Ishikawa (cell line): Measurements from ENCODE around the gene TELO2.

Experiments used
- EGR1 ChIP-seq: IDR thresholded peaks from 2 replicates; pipeline ENCODE4 v1.6.1; 2012
- FOXM1 ChIP-seq: IDR thresholded peaks from 2 replicates; pipeline ENCODE4 v1.6.1; 2012; ENCODE audit warnings: low read depth, borderline replicate concordance
- MAX ChIP-seq: IDR thresholded peaks from 2 replicates; pipeline ENCODE4 v1.6.1; 2012
- NFIC ChIP-seq: IDR thresholded peaks from 2 replicates; pipeline ENCODE4 v1.6.1; 2012
- RAD21 ChIP-seq: IDR thresholded peaks from 2 replicates; pipeline ENCODE4 v1.6.1; 2012; ENCODE audit warnings: low read depth
- REST ChIP-seq: IDR thresholded peaks from 2 replicates; pipeline ENCODE4 v1.6.1; 2012; ENCODE audit warnings: low read depth, mild to moderate bottlenecking
- TAF1 ChIP-seq: IDR thresholded peaks from 2 replicates; pipeline ENCODE4 v1.6.1; 2012; ENCODE audit warnings: low read depth, mild to moderate bottlenecking
- TCF12 ChIP-seq: IDR thresholded peaks from 2 replicates; pipeline ENCODE4 v1.6.1; 2012; ENCODE audit warnings: low read depth
- TEAD4 ChIP-seq: IDR thresholded peaks from 2 replicates; pipeline ENCODE4 v1.6.1; 2012
- USF1 ChIP-seq: IDR thresholded peaks from 2 replicates; pipeline ENCODE4 v1.6.1; 2012
- YY1 ChIP-seq: IDR thresholded peaks from 2 replicates; pipeline ENCODE4 v1.6.1; 2012; ENCODE audit warnings: low read depth

- TF ChIP-seq RAD21 (no peak), REST (no peak), EGR1 (no peak), TCF12 (no peak), YY1 (no peak), MAX (no peak), USF1 (no peak), NFIC (no peak), FOXM1 (no peak), TEAD4 (no peak), TAF1 (no peak)
Observed at GRCh38 chr16:1524366-1524765, 31.2 kb downstream of the TELO2 start.
